Spleen (tissue), 7 donors: ENCODE measurements around the gene BASP1.

Experiments used
- POLR2AphosphoS5 ChIP-seq, 3 donors: sonication (generic); formaldehyde crosslinking; IDR thresholded peaks; one replicate each; pipeline ENCODE4 v1.5.1; 2017; ENCODE audit warnings: antibody characterized with exemption in 3 of 3
- TF ChIP-seq, protein P1 (sequence below), 11 experiments: fragments of 200-600 bp in 7 of 11; fragments of 450-650 bp in 4 of 11; sonication (generic) in 4 of 11; IDR thresholded peaks in 8 of 11; conservative IDR thresholded peaks in 3 of 11; 1 replicate in 7 of 11; 2 replicates in 4 of 11; pipeline versions ENCODE4 v1.4.0 to v1.8.0; 2016 to 2021; ENCODE audit warnings: antibody characterized with exemption in 11 of 11, inconsistent platforms in 4 of 11, mild to moderate bottlenecking in 1 of 11
- donor health status: DM: no; HTN: no; CAD: no; lungs with moderate emphysema.
- donor health status: DM: no; HTN: no; CAD: no.
- donor health status: DM: no; HTN: no; CAD: no.

DNA sequence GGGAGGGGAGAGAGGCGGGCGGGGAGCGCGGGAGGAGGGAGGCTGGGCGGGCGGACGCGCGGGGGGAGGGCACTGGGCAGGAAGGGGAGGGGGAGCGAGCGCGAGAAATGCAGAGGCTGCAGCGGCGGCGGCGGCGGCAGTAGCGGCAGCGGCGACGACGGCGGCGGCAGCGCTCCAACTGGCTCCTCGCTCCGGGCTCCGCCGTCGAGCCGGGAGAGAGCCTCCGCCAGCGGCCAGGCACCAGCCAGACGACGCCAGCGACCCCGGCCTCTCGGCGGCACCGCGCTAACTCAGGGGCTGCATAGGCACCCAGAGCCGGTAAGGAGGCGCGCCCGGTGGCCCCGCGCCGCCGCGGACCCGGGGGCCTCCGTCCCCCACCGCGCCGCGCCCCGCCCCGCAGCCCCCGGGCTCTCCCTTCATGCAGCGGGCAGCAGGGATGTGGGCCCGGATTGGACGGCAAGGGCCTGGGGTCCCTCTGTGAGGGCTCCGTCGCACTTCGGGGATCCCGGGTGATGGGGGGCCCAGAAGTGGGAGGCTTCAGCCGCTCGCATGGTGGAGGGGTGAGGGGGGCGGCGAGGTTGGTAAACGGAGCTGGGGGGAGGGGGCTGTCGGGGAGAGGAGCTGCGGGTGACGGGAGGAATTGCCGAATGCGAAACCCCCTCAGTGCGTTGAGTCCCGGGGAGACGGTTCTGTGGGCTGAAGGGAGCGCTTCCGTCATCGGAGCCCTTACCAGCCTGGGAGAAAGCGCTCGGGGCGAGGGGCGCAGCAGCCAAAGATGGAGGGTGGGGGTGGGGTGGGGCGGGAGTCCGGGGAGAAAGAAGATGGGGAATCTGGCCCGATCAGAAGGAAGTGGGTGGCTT, at the start of gene BASP1:
- TF ChIP-seq, protein P1, sequence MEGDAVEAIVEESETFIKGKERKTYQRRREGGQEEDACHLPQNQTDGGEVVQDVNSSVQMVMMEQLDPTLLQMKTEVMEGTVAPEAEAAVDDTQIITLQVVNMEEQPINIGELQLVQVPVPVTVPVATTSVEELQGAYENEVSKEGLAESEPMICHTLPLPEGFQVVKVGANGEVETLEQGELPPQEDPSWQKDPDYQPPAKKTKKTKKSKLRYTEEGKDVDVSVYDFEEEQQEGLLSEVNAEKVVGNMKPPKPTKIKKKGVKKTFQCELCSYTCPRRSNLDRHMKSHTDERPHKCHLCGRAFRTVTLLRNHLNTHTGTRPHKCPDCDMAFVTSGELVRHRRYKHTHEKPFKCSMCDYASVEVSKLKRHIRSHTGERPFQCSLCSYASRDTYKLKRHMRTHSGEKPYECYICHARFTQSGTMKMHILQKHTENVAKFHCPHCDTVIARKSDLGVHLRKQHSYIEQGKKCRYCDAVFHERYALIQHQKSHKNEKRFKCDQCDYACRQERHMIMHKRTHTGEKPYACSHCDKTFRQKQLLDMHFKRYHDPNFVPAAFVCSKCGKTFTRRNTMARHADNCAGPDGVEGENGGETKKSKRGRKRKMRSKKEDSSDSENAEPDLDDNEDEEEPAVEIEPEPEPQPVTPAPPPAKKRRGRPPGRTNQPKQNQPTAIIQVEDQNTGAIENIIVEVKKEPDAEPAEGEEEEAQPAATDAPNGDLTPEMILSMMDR (IDR thresholded peaks at IDR 0.05 in 8 of 11, conservative IDR thresholded peaks at IDR 0.05 in 3 of 11): no peak
- TF ChIP-seq POLR2AphosphoS5 (IDR thresholded peaks at IDR 0.05): peak; percentile 90 to 92 (median 91)
